DMS153 treated with DMSO at 0.1 percent for 48 hours (cell line): ENCODE data around the gene NPM3.

Experiments
- DNase-seq: peaks from one replicate; lab custom pipeline; 2025; ENCODE audit not compliant: unreplicated experiment; lab: John Stamatoyannopoulos, UW

NPM3 gene

GRCh38 chr10:101775273-101776160, 7.7 kb downstream of the NPM3 start, which contains the start of gene FGF8:
TSS of gene FGF8 (minus strand) at chr10:101776114. CDS start at chr10:101775900, 214 bp downstream.
- DNase-seq, result no peak

GRCh38 chr10:101774589-101775272, 8.5 kb downstream of the NPM3 start:
- DNase-seq, result no peak

GRCh38 chr10:101773923-101774588, 9.2 kb downstream of the NPM3 start:
- DNase-seq, result no peak

GRCh38 chr10:101772895-101773761, 10.1 kb downstream of the NPM3 start:
- DNase-seq, result no peak

GRCh38 chr10:101772017-101772894, 11.0 kb downstream of the NPM3 start:
- no peak for DNase-seq

GRCh38 chr10:101771380-101771779, 11.9 kb downstream of the NPM3 start:
- no peak for DNase-seq

GRCh38 chr10:101770331-101771215, 12.7 kb downstream of the NPM3 start:
- DNase-seq, result no peak

- no peak for DNase-seq
Observed at GRCh38 chr10:101769541-101770180, 13.6 kb downstream of the NPM3 start.

- no peak for DNase-seq
Observed at GRCh38 chr10:101768791-101769170, 14.5 kb downstream of the NPM3 start.

GRCh38 chr10:101767966-101768790, 15.1 kb downstream of the NPM3 start:
- no peak for DNase-seq

- no peak for DNase-seq
Observed at GRCh38 chr10:101767600-101767945, 15.7 kb downstream of the NPM3 start.

- no peak for DNase-seq
Observed at GRCh38 chr10:101766753-101767599, 16.3 kb downstream of the NPM3 start.

GRCh38 chr10:101766306-101766705, 16.9 kb downstream of the NPM3 start:
- no peak for DNase-seq

GRCh38 chr10:101763141-101763846, 20.0 kb downstream of the NPM3 start:
- DNase-seq, result no peak

GRCh38 chr10:101762736-101763135, 20.5 kb downstream of the NPM3 start:
- DNase-seq, result no peak

- no peak for DNase-seq
Observed at GRCh38 chr10:101761226-101761625, 22.0 kb downstream of the NPM3 start.
